Astrocyte of the spinal cord (primary cell): ENCODE measurements around the gene PRDM16.

ENCODE experiments used
- DNase-seq: peaks from one replicate; pipeline ENCODE4 v3.0.0; 2011; ENCODE audit warnings: low read depth, low spot score
- H3K4me3 ChIP-seq: 2 replicates; pipeline ENCODE4 v1.5.1; 2011; ENCODE audit warnings: low read depth, mild to moderate bottlenecking, low read length, moderate library complexity
- in situ Hi-C: cut with HindIII; loops from 2 replicates; pipeline ENCODE4 v1.10.0; 2017; ENCODE audit warnings: low sequenced_read_pairs
- TF ChIP-seq, protein P1 (sequence below): IDR thresholded peaks from 2 replicates; pipeline ENCODE4 v1.5.1; 2012; ENCODE audit warnings: low read depth, mild to moderate bottlenecking, low read length, inconsistent platforms

Gene PRDM16

DNA sequence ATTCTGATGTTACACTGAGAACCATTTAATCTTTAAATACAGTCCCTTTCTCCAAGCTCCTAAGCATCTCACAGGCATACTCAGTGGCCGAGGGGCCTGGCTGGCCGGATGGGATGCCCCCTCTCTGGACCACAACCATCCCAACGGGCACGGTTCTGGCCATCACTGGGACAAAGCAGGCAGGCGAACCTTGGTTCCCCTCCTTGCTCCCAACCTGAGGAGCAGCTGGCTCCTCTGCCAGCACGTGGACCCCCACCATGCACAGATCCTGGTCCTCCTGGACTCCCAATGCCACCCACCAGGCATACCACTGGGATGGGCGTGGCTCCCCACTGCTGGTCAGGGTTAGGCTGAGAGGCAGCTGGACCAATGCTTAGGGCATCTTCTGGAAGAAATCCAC, 19.8 kb upstream of the PRDM16 start:
- no peak overlapping the region for H3K4me3 ChIP-seq
- in situ Hi-C loops: no loop called here
- no peak for DNase-seq
- TF ChIP-seq, protein P1, sequence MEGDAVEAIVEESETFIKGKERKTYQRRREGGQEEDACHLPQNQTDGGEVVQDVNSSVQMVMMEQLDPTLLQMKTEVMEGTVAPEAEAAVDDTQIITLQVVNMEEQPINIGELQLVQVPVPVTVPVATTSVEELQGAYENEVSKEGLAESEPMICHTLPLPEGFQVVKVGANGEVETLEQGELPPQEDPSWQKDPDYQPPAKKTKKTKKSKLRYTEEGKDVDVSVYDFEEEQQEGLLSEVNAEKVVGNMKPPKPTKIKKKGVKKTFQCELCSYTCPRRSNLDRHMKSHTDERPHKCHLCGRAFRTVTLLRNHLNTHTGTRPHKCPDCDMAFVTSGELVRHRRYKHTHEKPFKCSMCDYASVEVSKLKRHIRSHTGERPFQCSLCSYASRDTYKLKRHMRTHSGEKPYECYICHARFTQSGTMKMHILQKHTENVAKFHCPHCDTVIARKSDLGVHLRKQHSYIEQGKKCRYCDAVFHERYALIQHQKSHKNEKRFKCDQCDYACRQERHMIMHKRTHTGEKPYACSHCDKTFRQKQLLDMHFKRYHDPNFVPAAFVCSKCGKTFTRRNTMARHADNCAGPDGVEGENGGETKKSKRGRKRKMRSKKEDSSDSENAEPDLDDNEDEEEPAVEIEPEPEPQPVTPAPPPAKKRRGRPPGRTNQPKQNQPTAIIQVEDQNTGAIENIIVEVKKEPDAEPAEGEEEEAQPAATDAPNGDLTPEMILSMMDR: no peak

DNA sequence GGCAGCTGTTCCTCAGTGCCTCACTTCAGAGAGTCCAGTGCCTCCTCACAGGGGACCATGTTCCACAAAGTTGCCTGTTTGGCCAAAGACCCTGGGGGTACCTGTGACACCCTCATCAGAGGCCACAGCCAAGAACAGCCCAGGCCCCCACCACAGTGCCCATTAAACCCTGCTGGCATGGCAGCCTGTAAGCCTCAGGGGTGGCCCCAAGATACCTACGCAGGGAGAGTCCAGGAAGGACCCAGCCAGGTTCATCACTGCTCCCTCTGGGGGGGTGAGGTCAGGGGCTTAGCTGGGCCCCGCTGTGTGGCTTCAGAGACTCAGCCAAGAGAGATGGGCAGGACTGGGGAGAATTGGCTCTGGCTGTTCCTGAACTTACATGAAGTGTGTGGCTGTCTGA, 19.1 kb upstream of the PRDM16 start:
- H3K4me3 ChIP-seq: no peak overlapping the region
- in situ Hi-C loops: loop anchor here (25.0 kb wide), 1 partner anchor 362 kb away; no protein-coding TSS in a partner anchor
- DNase-seq: no peak
- TF ChIP-seq, protein P1: no peak

DNA sequence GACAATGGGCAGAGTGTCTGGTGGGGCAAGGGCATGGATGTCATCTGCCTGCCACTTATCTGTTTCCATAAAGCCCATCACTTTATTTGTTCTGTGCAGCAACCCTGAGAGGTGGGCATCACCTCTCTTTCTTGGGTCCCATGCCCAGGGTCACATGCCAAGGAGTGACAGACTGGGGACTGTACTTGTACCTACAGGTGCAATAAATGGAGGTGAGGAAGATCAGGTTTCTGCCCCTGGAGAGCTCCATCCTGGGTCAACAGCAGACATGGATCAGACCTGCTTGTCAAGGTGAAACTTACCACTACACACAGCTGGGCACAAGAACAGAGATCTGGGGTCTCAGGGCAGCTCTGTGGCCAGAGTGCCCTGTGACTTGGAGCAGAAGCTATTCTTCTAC, 18.4 kb upstream of the PRDM16 start:
- TF ChIP-seq, protein P1: no peak
- DNase-seq: no peak
- in situ Hi-C loops: loop anchor here (25.0 kb wide), 1 partner anchor 362 kb away; no protein-coding TSS in a partner anchor
- H3K4me3 ChIP-seq: no peak overlapping the region

DNA sequence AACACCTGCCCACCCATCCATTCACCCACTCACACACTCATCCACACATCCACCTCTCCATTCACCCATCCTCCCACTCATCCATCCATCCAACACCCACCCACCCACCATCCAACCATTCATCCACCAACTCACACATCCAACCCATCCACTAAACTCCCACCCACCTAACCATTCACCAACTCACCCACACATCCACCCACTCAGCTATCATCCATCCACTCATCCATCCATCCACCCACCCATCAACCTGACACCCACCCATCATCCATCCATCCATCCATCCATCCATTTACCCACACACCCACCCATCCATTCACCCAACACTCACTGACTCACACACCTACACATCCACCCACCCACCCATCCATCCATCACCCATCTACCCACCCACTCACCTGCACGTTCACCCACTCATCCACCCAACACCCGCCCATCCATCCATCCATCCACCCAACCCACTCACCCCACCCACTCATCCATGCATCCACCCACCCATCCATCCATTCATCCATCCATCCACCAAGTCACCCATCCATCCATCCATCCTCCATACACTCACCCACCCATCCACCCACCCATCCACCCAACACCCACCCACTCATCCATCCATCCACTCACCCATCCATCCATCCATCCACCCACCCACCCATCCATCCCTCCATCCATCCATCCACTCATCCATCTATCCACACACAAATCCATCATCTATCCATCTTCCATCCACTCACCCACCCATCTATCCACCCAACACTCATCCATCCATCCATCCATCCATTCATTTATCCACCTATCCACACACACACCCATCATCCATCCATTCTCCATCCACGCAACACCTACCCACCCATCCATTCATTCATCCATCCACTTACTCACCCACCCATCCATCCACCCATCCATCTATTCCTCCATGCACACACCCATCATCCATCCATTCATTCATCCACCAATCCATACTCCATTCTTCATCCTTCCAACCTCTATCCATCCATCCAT, 17.4 kb upstream of the PRDM16 start:
- TF ChIP-seq, protein P1: no peak
- no peak overlapping the region for H3K4me3 ChIP-seq
- in situ Hi-C loops: loop anchor here (25.0 kb wide), 1 partner anchor 361 kb away; no protein-coding TSS in a partner anchor
- no peak for DNase-seq

DNA sequence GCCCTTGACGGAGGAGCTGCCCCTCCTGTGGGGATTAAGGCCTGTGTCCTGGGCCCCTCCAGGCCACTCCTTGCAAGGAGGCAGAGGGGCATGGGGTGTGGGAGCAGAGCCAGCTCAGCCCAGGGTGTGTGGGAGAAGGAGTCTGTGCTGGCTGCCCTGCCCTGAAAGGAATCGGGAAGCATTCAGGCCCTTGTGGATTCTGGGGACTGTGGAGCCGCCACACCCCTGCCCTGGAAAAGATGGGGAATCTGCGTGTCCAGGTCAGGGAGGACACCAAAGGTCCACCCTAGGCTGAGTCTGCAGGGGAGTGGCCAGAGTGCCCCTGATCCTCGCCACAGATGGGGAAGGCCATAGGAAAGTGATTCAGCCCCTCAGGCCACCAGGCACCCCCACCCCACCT, 16.5 kb upstream of the PRDM16 start:
- no peak overlapping the region for H3K4me3 ChIP-seq
- TF ChIP-seq, protein P1: no peak
- in situ Hi-C loops: loop anchor here (25.0 kb wide), 1 partner anchor 360 kb away; no protein-coding TSS in a partner anchor
- no peak for DNase-seq

DNA sequence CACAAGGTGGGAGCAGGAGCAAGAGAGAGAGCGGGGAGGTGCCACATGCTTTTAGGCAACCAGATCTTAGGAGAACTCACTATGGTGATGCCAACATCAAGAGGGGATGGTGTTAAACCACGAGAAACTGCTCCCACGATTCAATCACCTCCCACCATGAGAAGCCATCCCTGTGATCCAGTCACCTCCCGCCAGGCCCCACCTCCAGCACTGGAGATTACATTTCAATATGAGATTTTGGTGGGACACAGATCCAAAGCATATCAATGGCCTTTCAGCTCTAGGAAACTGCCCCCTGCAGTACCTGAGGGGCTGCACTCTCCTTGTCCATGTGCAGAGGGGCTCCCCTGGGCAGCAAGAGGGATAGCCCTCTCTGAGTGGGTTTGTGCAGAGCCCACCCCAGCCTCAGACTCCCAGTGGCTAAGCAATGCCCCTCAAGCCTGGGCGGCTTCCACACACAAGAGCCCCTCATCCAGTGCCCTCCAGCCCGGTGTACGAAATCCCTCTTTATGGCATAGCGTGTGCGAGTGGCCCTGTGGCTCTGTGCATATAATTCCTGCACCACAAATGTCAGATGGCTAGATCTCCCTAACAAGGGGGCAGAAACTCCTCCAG, 15.5 kb upstream of the PRDM16 start:
- TF ChIP-seq, protein P1: no peak
- H3K4me3 ChIP-seq: no peak overlapping the region
- no peak for DNase-seq
- in situ Hi-C loops: loop anchor here (25.0 kb wide), 1 partner anchor 359 kb away; no protein-coding TSS in a partner anchor
